Activated naive CD8-positive, alpha-beta T cell (primary cell): ENCODE measurements around the gene TOX3.

Source experiments
- H3K27ac Mint-ChIP-seq: one replicate; pipeline ENCODE4 v1.8.0; 2021; ENCODE audit warnings: mixed read lengths
- H3K27me3 Mint-ChIP-seq: one replicate; pipeline ENCODE4 v1.8.0; 2021; ENCODE audit warnings: mixed read lengths
- H3K36me3 Mint-ChIP-seq: one replicate; pipeline ENCODE4 v1.8.0; 2021; ENCODE audit warnings: mixed read lengths
- H3K4me1 Mint-ChIP-seq: one replicate; pipeline ENCODE4 v1.8.0; 2021; ENCODE audit warnings: low read depth, mixed read lengths
- H3K4me3 Mint-ChIP-seq: one replicate; pipeline ENCODE4 v1.8.0; 2021; ENCODE audit warnings: mild to moderate bottlenecking, mixed read lengths
- H3K9me3 Mint-ChIP-seq: one replicate; pipeline ENCODE4 v1.8.0; 2021; ENCODE audit warnings: low read depth, mixed read lengths

TOX3 gene

GRCh38 chr16:52570495-52571091 lies 23.6 kb upstream of the TOX3 start:
- peaks cover 1% of the 10 kb centered on the region for H3K27me3 Mint-ChIP-seq
- no peaks in the 10 kb centered on the region for H3K4me1 Mint-ChIP-seq
- H3K9me3 Mint-ChIP-seq, result peaks cover 12% of the 10 kb centered on the region
- no peak overlapping the region for H3K27ac Mint-ChIP-seq
- no peak overlapping the region for H3K4me3 Mint-ChIP-seq
- no peaks in the 10 kb centered on the region for H3K36me3 Mint-ChIP-seq

GRCh38 chr16:52569701-52570100 lies 22.8 kb upstream of the TOX3 start:
- Mint-ChIP-seq H3K27ac (no peak overlapping the region), H3K9me3 (peaks cover 12% of the 10 kb centered on the region), H3K36me3 (no peaks in the 10 kb centered on the region), H3K4me3 (no peak overlapping the region), H3K4me1 (no peaks in the 10 kb centered on the region), H3K27me3 (peaks cover 1% of the 10 kb centered on the region)

- H3K4me3 Mint-ChIP-seq, result no peak overlapping the region
- no peaks in the 10 kb centered on the region for H3K4me1 Mint-ChIP-seq
- no peak overlapping the region for H3K27ac Mint-ChIP-seq
- H3K36me3 Mint-ChIP-seq, result no peaks in the 10 kb centered on the region
- H3K27me3 Mint-ChIP-seq, result peaks cover 1% of the 10 kb centered on the region
- peaks cover 12% of the 10 kb centered on the region for H3K9me3 Mint-ChIP-seq
These were observed 22.2 kb upstream of the TOX3 start for GRCh38 chr16:52568983-52569690.

- H3K36me3 Mint-ChIP-seq, result no peaks in the 10 kb centered on the region
- no peak overlapping the region for H3K4me3 Mint-ChIP-seq
- peaks cover 12% of the 10 kb centered on the region for H3K9me3 Mint-ChIP-seq
- H3K27ac Mint-ChIP-seq, result no peak overlapping the region
- H3K4me1 Mint-ChIP-seq, result no peaks in the 10 kb centered on the region
- peaks cover 1% of the 10 kb centered on the region for H3K27me3 Mint-ChIP-seq
These were observed 21.6 kb upstream of the TOX3 start for GRCh38 chr16:52568495-52568894.

- Mint-ChIP-seq H3K4me1 (no peaks in the 10 kb centered on the region), H3K9me3 (peaks cover 6% of the 10 kb centered on the region), H3K36me3 (no peaks in the 10 kb centered on the region), H3K4me3 (no peak overlapping the region), H3K27ac (no peak overlapping the region), H3K27me3 (peaks cover 3% of the 10 kb centered on the region)
These were observed 20.2 kb upstream of the TOX3 start for GRCh38 chr16:52567193-52567592.

GRCh38 chr16:52563767-52564611 lies 17.0 kb upstream of the TOX3 start:
- Mint-ChIP-seq H3K9me3 (peaks cover 6% of the 10 kb centered on the region), H3K27me3 (peaks cover 3% of the 10 kb centered on the region), H3K36me3 (no peaks in the 10 kb centered on the region), H3K4me3 (no peak overlapping the region), H3K27ac (no peak overlapping the region), H3K4me1 (no peaks in the 10 kb centered on the region)

- Mint-ChIP-seq H3K36me3 (no peaks in the 10 kb centered on the region), H3K27ac (no peak overlapping the region), H3K27me3 (peaks cover 3% of the 10 kb centered on the region), H3K4me3 (no peak overlapping the region), H3K9me3 (peaks cover 6% of the 10 kb centered on the region), H3K4me1 (no peaks in the 10 kb centered on the region)
These were observed 15.8 kb upstream of the TOX3 start for GRCh38 chr16:52562770-52563169.

GRCh38 chr16:52561910-52562741 lies 15.2 kb upstream of the TOX3 start:
- H3K27me3 Mint-ChIP-seq, result peaks cover 4% of the 10 kb centered on the region
- no peaks in the 10 kb centered on the region for H3K4me1 Mint-ChIP-seq
- no peak overlapping the region for H3K27ac Mint-ChIP-seq
- peaks cover 6% of the 10 kb centered on the region for H3K9me3 Mint-ChIP-seq
- H3K4me3 Mint-ChIP-seq, result no peak overlapping the region
- H3K36me3 Mint-ChIP-seq, result no peaks in the 10 kb centered on the region

GRCh38 chr16:52558448-52558847 lies 11.5 kb upstream of the TOX3 start:
- Mint-ChIP-seq H3K36me3 (no peaks in the 10 kb centered on the region), H3K4me3 (no peak overlapping the region), H3K4me1 (no peaks in the 10 kb centered on the region), H3K27ac (no peak overlapping the region), H3K27me3 (peaks cover 3% of the 10 kb centered on the region), H3K9me3 (peaks cover 3% of the 10 kb centered on the region)

- Mint-ChIP-seq H3K27me3 (peaks cover 1% of the 10 kb centered on the region), H3K27ac (no peak overlapping the region), H3K4me1 (no peaks in the 10 kb centered on the region), H3K9me3 (no peaks in the 10 kb centered on the region), H3K4me3 (no peak overlapping the region), H3K36me3 (no peaks in the 10 kb centered on the region)
These were observed 10.3 kb upstream of the TOX3 start for GRCh38 chr16:52557236-52557635.

- Mint-ChIP-seq H3K4me3 (no peak overlapping the region), H3K27me3 (peaks cover 3% of the 10 kb centered on the region), H3K27ac (no peak overlapping the region), H3K9me3 (no peaks in the 10 kb centered on the region), H3K4me1 (no peaks in the 10 kb centered on the region), H3K36me3 (no peaks in the 10 kb centered on the region)
These were observed 9.1 kb upstream of the TOX3 start for GRCh38 chr16:52556083-52556482.

GRCh38 chr16:52555572-52555971 lies 8.6 kb upstream of the TOX3 start:
- Mint-ChIP-seq H3K4me3 (no peak overlapping the region), H3K4me1 (no peaks in the 10 kb centered on the region), H3K27ac (no peak overlapping the region), H3K36me3 (no peaks in the 10 kb centered on the region), H3K27me3 (peaks cover 6% of the 10 kb centered on the region), H3K9me3 (no peaks in the 10 kb centered on the region)

- Mint-ChIP-seq H3K27me3 (peaks cover 9% of the 10 kb centered on the region), H3K27ac (no peak overlapping the region), H3K4me3 (no peak overlapping the region), H3K36me3 (no peaks in the 10 kb centered on the region), H3K9me3 (no peaks in the 10 kb centered on the region), H3K4me1 (no peaks in the 10 kb centered on the region)
These were observed 7.4 kb upstream of the TOX3 start for GRCh38 chr16:52554334-52554733.

GRCh38 chr16:52553322-52553721 lies 6.4 kb upstream of the TOX3 start:
- H3K27ac Mint-ChIP-seq, result no peak overlapping the region

More at GRCh38 chr16:52553322-52553721, 6.4 kb upstream of the TOX3 start:
- no peaks in the 10 kb centered on the region for H3K4me1 Mint-ChIP-seq
- H3K9me3 Mint-ChIP-seq, result no peaks in the 10 kb centered on the region
- peaks cover 14% of the 10 kb centered on the region for H3K27me3 Mint-ChIP-seq
- H3K4me3 Mint-ChIP-seq, result no peak overlapping the region
- no peaks in the 10 kb centered on the region for H3K36me3 Mint-ChIP-seq
